Right lobe of liver (tissue), 6 donors: ENCODE results near the gene C1orf210. TPM values are rescaled to one million over a fixed set of nuclear protein-coding genes. Genes with fewer than 3 reads are reported as not detected.

Experiments used
- ATAC-seq, 4 donors: fragments of 200-7000 bp; cut with Tn5 transposase; one replicate each; pipeline ENCODE4 v1.9.1; 2020; ENCODE audit warnings: mild to moderate bottlenecking in 4 of 4, moderate library complexity in 4 of 4
- DNase-seq, 3 donors: peaks; one replicate each; pipeline ENCODE4 v3.0.0-alpha.2; 2020
- H3K27ac ChIP-seq, 3 donors: fragments of 200-600 bp; one replicate each; pipeline ENCODE4 v1.8.0; 2022
- H3K27me3 ChIP-seq, 2 donors: fragments of 200-600 bp; one replicate each; pipeline ENCODE4 v1.8.0; 2022
- H3K36me3 ChIP-seq, 4 donors: fragments of 200-600 bp; sonication (generic) in 1 of 4; one replicate each; pipeline versions ENCODE4 v1.5.1 to v1.8.0; 2017 to 2022; ENCODE audit warnings: control low read depth in 1 of 4
- H3K4me1 ChIP-seq, 4 donors: fragments of 200-600 bp; sonication (generic) in 1 of 4; one replicate each; pipeline versions ENCODE4 v1.5.1 to v1.8.0; 2017 to 2022; ENCODE audit warnings: control low read depth in 1 of 4
- H3K4me3 ChIP-seq, 3 donors: fragments of 200-600 bp; one replicate each; pipeline ENCODE4 v1.8.0; 2022
- H3K9me3 ChIP-seq, 4 donors: fragments of 200-600 bp; sonication (generic) in 1 of 4; one replicate each; pipeline versions ENCODE4 v1.5.1 to v1.8.0; 2017 to 2022; ENCODE audit warnings: control low read depth in 1 of 4
- POLR2A ChIP-seq: fragments of 450-650 bp; IDR thresholded peaks from one replicate; pipeline ENCODE4 v1.6.1; 2017; ENCODE audit warnings: antibody characterized with exemption, mild to moderate bottlenecking
- WGBS: methylation state at CpG from one replicate; pipeline ENCODE4 v1.1.6; 2018; ENCODE audit warnings: low coverage, low lambda C conversion rate; ENCODE audit not compliant: insufficient coverage; ENCODE audit errors: missing lambda C conversion rate; 5-methylcytosine and 5-hydroxymethylcytosine counted together
- intact Hi-C, 2 donors: fragments of 100-400 bp; cut with DNase I; formaldehyde crosslinking; loops; one replicate each; pipeline versions ENCODE4 v1.11.2 to v1.14.1; 2022
- total RNA-seq, 6 experiments: library from RNA; depleted of rRNA in 2 of 6; stranded (reverse); fragments of >200 nt in 2 of 6; fragmentation: NEBNext Ultra II Directional in 3 of 6; extraction: Animal tissue kit (Norgen Biotek cat#: 25700) in 3 of 6; gene quantifications; one replicate each; pipeline versions ENCODE4 v1.1.0 to v1.2.4, GENCODE V29; 2016 to 2023
- TF ChIP-seq, protein P1 (sequence below), 4 donors: fragments of 200-600 bp in 3 of 4; fragments of 450-650 bp in 1 of 4; IDR thresholded peaks; one replicate each; pipeline versions ENCODE4 v1.5.1 to v1.8.0; 2016 to 2022; ENCODE audit warnings: antibody characterized with exemption in 4 of 4, mild to moderate bottlenecking in 2 of 4
- donor health status: DM: no; HTN: yes; CAD: no.
- donor health status: DM: no; HTN: no; CAD: no.
- donor health status: DM: no; HTN: no; CAD: no.
- donor health status: DM: no; HTN: yes; CAD: no.
- donor health status: DM: no; HTN: yes; CAD: no.

C1orf210 gene
- total RNA-seq, 6 experiments from 2014 or later = 0.58 to 2.7 (median 1.7) TPM

DNA sequence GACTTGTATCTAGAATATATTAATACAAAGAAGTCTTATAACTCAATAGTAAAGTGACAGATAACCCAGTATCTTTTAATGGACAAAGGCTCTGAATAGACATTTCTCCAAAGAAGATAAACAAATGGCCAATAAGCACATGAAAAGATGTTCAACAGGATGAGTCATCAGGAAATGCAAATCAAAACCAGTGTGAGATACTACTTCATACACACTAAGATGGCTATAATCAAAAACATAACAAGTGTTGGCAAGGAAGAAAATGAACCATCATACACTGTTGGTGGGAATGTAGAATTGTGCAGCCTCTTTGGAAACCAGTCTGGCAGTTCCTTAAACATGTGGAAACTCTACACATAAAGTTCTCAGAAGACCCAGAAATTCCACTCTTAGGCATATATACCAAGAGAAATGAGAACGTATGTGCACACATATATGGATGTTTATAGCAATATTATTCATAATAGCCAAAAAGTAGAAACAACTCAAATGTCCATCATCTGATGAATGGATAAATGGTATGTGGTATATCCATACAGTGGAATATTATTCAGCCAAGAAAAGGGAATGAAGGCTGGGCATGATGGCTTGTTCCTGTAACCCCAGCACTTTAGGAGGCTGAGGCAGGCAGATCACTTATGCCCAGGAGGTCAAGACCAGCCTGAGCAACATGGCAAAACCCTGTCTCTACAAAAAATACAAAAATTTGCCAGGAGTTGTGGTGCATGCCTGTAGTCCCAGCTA, 42.3 kb upstream of the C1orf210 start:
- intact Hi-C loops = no loop called here
- Histone ChIP-seq H3K9me3 (no peaks in the 10 kb centered on the region), H3K27ac (no peak overlapping the region), H3K36me3 (no peaks in the 10 kb centered on the region), H3K4me1 (no peaks in the 10 kb centered on the region), H3K4me3 (no peak overlapping the region), H3K27me3 (no peaks in the 10 kb centered on the region)
- TF ChIP-seq POLR2A = no peak
- TF ChIP-seq, protein P1, sequence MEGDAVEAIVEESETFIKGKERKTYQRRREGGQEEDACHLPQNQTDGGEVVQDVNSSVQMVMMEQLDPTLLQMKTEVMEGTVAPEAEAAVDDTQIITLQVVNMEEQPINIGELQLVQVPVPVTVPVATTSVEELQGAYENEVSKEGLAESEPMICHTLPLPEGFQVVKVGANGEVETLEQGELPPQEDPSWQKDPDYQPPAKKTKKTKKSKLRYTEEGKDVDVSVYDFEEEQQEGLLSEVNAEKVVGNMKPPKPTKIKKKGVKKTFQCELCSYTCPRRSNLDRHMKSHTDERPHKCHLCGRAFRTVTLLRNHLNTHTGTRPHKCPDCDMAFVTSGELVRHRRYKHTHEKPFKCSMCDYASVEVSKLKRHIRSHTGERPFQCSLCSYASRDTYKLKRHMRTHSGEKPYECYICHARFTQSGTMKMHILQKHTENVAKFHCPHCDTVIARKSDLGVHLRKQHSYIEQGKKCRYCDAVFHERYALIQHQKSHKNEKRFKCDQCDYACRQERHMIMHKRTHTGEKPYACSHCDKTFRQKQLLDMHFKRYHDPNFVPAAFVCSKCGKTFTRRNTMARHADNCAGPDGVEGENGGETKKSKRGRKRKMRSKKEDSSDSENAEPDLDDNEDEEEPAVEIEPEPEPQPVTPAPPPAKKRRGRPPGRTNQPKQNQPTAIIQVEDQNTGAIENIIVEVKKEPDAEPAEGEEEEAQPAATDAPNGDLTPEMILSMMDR (IDR thresholded peaks at IDR 0.05) = no peak
- ATAC-seq (no peak), DNase-seq (no peak)
- 86% methylated on average over 1 of the region's 1 CpG for WGBS

DNA sequence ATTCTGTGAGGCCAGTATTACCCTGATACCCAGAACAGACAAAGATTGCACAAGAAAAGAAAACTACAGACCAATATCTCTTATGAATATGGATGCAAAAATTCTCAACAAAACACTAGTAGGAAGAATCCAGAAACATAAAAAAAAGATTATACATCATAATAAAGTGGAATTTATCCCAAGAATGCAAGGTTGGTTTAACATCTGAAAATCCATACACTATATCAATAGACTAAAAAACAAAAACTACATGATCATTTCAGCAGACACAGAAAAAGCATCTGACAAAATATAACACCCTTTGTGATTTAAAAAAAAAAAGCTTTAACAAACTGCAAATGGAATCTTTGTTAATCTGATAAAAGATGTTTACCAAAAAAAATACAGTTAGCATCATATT, 40.0 kb upstream of the C1orf210 start:
- Histone ChIP-seq H3K9me3 (no peaks in the 10 kb centered on the region), H3K36me3 (no peaks in the 10 kb centered on the region), H3K4me1 (no peaks in the 10 kb centered on the region), H3K27ac (no peak overlapping the region), H3K27me3 (no peaks in the 10 kb centered on the region), H3K4me3 (no peak overlapping the region)
- ATAC-seq (no peak), DNase-seq (no peak)
- intact Hi-C loops = no loop called here
- TF ChIP-seq POLR2A = no peak
- TF ChIP-seq, protein P1 (IDR thresholded peaks at IDR 0.05) = no peak

DNA sequence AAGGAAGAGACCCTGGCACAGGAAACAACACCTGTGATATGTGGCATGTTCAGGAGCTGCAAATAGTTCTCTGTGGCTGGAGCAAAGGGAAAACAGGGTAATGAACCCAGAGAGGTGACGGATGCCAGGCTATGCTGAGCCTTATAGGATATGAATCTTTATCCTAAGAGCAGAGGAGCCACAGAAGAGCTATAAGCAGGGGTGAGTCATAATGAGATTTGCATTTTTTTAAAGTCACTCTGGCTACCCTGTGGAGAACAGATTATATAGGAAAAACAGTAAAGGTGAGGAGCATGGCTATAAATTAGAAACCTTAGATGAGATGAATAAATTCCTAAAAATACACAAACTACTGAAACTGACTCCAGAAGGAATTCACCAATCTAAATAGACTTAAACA, 39.4 kb upstream of the C1orf210 start:
- WGBS = 83% methylated on average over 1 of the region's 1 CpG
- intact Hi-C loops = no loop called here
- TF ChIP-seq POLR2A = no peak
- TF ChIP-seq, protein P1 (IDR thresholded peaks at IDR 0.05) = no peak
- H3K36me3 ChIP-seq = no peaks in the 10 kb centered on the region
- DNase-seq = no peak
- no peaks in the 10 kb centered on the region for H3K9me3 ChIP-seq
- no peak for ATAC-seq
- H3K4me3 ChIP-seq = no peak overlapping the region
- H3K27ac ChIP-seq = no peak overlapping the region
- H3K4me1 ChIP-seq = no peaks in the 10 kb centered on the region
- H3K27me3 ChIP-seq = no peaks in the 10 kb centered on the region

GRCh38 chr1:43322506-43322905, 37.1 kb upstream of the C1orf210 start:
- DNase-seq (peak in 1 of 3 donors; percentile 24), ATAC-seq (no peak)
- 86% methylated on average over 4 of the region's 5 CpGs for WGBS

More at GRCh38 chr1:43322506-43322905, 37.1 kb upstream of the C1orf210 start:
- H3K27ac ChIP-seq = no peak overlapping the region
- no peaks in the 10 kb centered on the region for H3K9me3 ChIP-seq
- intact Hi-C loops = no loop called here
- TF ChIP-seq, protein P1 (IDR thresholded peaks at IDR 0.05) = no peak
- TF ChIP-seq POLR2A = no peak
- H3K4me1 ChIP-seq = no peaks in the 10 kb centered on the region
- no peak overlapping the region for H3K4me3 ChIP-seq
- no peaks in the 10 kb centered on the region for H3K27me3 ChIP-seq
- H3K36me3 ChIP-seq = no peaks in the 10 kb centered on the region
